Measurements from ENCODE around the gene SCAMP1.

DNA sequence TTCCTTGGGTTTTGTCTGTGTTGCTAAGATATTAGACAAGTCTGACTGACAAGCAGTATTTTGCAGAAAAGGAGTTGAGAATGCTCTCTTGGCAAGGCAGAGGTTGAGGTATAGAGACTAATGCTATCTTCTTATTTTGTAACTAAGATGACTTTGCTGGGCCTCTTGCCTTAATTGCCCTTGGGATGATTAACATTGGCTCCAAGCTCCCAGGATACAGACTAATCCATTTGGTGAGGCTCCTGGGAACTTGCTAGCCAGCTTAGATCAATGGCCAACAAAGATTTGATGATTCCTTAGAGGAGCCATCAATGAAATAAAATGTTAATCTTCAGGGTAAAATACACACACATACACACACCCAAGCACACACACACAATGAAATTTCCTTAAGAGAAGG is 37.2 kb upstream of the SCAMP1 start:
- TF ChIP-seq GATA3 (IDR thresholded peaks at IDR 0.05; ENCODE audit: low read depth, low read length) (no peak), GATA2 (IDR thresholded peaks at IDR 0.05; ENCODE audit: low read depth, low read length) (no peak)

All from SH-SY5Y (cell line).